Omental fat pad (tissue), 4 donors: ENCODE measurements around the gene ATRNL1. TPM values are rescaled to one million over a fixed set of nuclear protein-coding genes. Genes with fewer than 3 reads are reported as not detected.

Experiments
- ATAC-seq: fragments of 150-250 bp; one replicate; pipeline ENCODE4 v1.9.1; 2016; ENCODE audit warnings: mild to moderate bottlenecking, moderate library complexity; ENCODE audit not compliant: low FRiP score
- DNase-seq: peaks from one replicate; pipeline ENCODE4 v3.0.0-alpha.2; 2019; ENCODE audit warnings: low spot score
- total RNA-seq, 4 donors: library from RNA; depleted of rRNA; stranded (reverse); fragments of >200 nt; gene quantifications; one replicate each; pipeline ENCODE4 v1.1.0, GENCODE V29; 2016
- TF ChIP-seq, protein P1 (sequence below), 3 donors: fragments of 450-650 bp; IDR thresholded peaks; one replicate each; pipeline ENCODE4 v1.5.1; 2016 to 2017; ENCODE audit warnings: antibody characterized with exemption in 3 of 3, mild to moderate bottlenecking in 3 of 3, moderate library complexity in 2 of 3

The ATRNL1 gene
- total RNA-seq, 4 donors from 2014 or later = 2.5 to 19.0 (median 4.6) TPM

DNA sequence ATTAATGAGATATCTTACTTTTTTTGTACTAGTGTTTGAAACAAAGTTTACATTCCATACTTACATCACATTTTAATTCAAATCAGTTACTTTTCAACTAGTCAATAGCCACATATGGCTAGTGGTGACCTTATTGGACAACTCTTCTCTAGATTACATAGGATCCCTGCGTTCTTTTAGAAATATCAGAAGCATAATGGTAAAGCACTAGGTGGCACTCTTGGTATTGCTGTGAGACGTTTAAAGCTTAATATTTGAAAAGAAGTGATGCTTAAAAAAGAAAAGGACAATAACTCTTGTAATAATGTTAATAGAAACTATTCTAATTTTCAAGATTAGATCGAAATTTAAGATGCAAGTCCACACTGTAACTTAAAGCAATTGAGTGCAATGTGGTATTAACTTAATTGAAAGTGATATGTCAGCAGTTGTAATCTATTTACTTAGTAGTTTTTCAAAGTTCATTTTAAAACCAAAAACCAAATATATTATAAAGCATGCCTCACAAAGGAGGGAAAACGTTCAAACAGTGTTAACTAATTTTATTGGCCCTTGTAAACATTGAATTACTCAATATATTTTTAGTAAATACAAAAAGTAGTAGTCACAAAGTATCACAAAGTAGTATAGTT lies 339.1 kb downstream of the ATRNL1 start:
- ATAC-seq = no peak
- TF ChIP-seq, protein P1, sequence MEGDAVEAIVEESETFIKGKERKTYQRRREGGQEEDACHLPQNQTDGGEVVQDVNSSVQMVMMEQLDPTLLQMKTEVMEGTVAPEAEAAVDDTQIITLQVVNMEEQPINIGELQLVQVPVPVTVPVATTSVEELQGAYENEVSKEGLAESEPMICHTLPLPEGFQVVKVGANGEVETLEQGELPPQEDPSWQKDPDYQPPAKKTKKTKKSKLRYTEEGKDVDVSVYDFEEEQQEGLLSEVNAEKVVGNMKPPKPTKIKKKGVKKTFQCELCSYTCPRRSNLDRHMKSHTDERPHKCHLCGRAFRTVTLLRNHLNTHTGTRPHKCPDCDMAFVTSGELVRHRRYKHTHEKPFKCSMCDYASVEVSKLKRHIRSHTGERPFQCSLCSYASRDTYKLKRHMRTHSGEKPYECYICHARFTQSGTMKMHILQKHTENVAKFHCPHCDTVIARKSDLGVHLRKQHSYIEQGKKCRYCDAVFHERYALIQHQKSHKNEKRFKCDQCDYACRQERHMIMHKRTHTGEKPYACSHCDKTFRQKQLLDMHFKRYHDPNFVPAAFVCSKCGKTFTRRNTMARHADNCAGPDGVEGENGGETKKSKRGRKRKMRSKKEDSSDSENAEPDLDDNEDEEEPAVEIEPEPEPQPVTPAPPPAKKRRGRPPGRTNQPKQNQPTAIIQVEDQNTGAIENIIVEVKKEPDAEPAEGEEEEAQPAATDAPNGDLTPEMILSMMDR (IDR thresholded peaks at IDR 0.05) = no peak
- DNase-seq = no peak

DNA sequence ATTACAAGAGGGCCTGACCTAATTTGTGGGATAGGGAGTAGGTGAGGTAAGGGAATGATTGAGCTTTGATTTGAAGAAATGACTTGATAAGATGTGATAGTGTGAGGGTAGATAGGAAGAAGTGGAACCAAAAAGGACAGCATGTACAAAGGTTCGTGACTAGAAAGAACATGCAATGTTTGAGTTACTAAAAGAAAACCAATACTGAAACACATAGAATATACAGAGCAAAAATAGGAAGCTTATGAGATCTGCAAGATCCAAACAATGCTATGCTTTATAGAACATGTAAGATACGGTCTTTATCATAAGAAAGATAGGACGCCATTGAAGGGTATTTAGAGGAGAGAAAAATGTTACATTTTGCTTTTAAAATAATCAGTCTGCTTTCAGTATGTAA lies 343.8 kb downstream of the ATRNL1 start:
- DNase-seq (no peak), ATAC-seq (no peak)
- TF ChIP-seq, protein P1 (IDR thresholded peaks at IDR 0.05) = no peak

- no peak for DNase-seq
- TF ChIP-seq, protein P1 (IDR thresholded peaks at IDR 0.05) = no peak
- no peak for ATAC-seq
These were observed 348.9 kb downstream of the ATRNL1 start for GRCh38 chr10:115441907-115442545.

DNA sequence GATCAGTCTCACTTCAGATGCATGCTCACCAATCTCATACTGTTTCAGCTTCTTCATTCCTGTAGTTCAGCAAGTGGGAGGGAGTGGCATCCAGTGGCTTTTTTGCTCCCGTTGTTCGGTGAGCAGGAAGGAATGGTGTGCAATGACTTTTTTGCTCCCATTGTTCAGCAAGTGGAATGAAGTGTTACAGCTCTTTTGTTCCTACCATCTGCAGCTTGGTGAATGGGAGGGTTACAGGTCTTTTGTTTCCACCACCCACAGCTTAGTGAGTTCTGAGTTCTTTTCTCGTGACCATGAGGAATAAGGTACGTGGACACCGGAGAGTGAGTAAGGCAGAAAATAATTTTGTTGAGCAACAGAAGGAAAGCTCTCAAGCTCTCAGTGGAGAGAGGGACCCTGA lies 363.6 kb downstream of the ATRNL1 start:
- ATAC-seq = no peak
- TF ChIP-seq, protein P1 (IDR thresholded peaks at IDR 0.05) = no peak
- no peak for DNase-seq

GRCh38 chr10:115483294-115483693 lies 390.1 kb downstream of the ATRNL1 start:
- no peak for ATAC-seq
- DNase-seq = no peak
- TF ChIP-seq, protein P1 (IDR thresholded peaks at IDR 0.05) = no peak

DNA sequence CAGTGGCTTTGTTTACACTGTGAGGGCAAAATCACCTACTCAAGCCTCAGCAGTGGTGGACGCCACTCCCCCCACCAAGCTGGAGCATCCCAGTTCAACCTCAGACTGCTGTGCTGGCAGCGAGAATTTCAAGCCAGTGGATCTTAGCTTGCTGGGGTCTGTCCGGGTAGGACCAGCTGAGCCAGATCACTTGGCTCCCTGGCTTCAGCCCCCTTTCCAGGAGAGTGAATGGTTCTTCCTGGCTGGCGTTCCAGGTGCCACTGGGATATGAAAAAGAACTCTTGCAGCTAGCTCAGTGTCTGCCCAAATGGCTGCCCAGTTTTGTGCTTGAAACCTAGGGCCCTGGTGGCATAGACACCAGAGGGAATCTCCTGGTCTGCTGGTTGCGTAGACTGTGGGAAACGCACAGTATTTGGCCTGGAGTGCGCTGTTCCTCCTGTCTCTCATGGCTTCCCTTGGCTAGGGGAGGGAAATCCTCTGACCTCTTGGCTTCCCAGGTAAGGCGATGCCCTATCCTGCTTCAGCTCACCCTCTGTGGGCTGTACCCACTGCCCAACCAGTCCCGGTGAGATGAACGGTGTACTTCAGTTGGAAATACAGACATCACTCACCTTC lies 398.5 kb downstream of the ATRNL1 start:
- no peak for DNase-seq
- TF ChIP-seq, protein P1 (IDR thresholded peaks at IDR 0.05) = no peak
- no peak for ATAC-seq
